Gastrocnemius medialis (tissue), 4 donors: ENCODE data around the gene CCDC39.

Source experiments
- POLR2A ChIP-seq, 2 donors: fragments of 450-650 bp; IDR thresholded peaks; one replicate each; pipeline ENCODE4 v1.6.1; 2017; ENCODE audit warnings: antibody characterized with exemption in 2 of 2, mild to moderate bottlenecking in 2 of 2, moderate library complexity in 2 of 2
- TF ChIP-seq, protein P1 (sequence below), 5 experiments: fragments of 450-650 bp in 3 of 5; fragments of 200-600 bp in 2 of 5; sonication (generic) in 2 of 5; IDR thresholded peaks in 4 of 5; conservative IDR thresholded peaks in 1 of 5; 1 replicate in 4 of 5; 2 replicates in 1 of 5; pipeline ENCODE4 v1.5.1; 2016 to 2019; ENCODE audit warnings: antibody characterized with exemption in 5 of 5, mild to moderate bottlenecking in 3 of 5, moderate library complexity in 3 of 5

DNA sequence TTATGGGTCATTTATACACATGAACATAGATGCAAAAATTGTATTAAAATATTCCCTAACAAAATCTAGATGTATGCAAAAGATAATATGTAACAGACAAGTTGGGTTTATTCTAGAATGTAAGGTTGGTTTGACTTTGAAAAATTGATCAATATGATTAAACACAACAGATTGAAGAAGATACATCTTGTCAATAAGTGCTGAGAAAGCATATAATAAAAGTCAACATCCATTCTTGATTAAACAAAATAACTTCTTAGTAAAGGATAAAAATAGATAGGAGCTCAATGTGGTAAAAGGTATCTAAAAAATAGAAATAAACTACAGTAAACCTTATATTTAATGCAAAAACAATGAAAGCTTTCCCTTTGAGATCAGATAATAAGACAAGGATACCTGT, 38.3 kb downstream of the CCDC39 start:
- TF ChIP-seq, protein P1, sequence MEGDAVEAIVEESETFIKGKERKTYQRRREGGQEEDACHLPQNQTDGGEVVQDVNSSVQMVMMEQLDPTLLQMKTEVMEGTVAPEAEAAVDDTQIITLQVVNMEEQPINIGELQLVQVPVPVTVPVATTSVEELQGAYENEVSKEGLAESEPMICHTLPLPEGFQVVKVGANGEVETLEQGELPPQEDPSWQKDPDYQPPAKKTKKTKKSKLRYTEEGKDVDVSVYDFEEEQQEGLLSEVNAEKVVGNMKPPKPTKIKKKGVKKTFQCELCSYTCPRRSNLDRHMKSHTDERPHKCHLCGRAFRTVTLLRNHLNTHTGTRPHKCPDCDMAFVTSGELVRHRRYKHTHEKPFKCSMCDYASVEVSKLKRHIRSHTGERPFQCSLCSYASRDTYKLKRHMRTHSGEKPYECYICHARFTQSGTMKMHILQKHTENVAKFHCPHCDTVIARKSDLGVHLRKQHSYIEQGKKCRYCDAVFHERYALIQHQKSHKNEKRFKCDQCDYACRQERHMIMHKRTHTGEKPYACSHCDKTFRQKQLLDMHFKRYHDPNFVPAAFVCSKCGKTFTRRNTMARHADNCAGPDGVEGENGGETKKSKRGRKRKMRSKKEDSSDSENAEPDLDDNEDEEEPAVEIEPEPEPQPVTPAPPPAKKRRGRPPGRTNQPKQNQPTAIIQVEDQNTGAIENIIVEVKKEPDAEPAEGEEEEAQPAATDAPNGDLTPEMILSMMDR (IDR thresholded peaks at IDR 0.05 in 4 of 5, conservative IDR thresholded peaks at IDR 0.05 in 1 of 5) = no peak
- no peak for TF ChIP-seq POLR2A (IDR thresholded peaks at IDR 0.05)
